ENCODE measurements around the gene KLF15.

The KLF15 gene

GRCh38 chr3:126300001-126300760 is 57.0 kb downstream of the KLF15 start:
- DNase-seq = no peak
- in situ Hi-C loops (cut with HindIII; ENCODE audit: low pct_ligation_motif_present, low sequenced_read_pairs) = no loop called here
- Histone ChIP-seq H3K27ac (no peak overlapping the region), H3K27me3 (replicated peaks) (no peaks in the 10 kb centered on the region), H3K36me3 (replicated peaks) (no peaks in the 10 kb centered on the region), H3K4me3 (ENCODE audit: low read depth, low read length) (no peak overlapping the region)
- TF ChIP-seq CTCF (IDR thresholded peaks at IDR 0.05; ENCODE audit: low read depth, low read length, missing control alignments) = no peak

GRCh38 chr3:126295407-126295939 is 61.7 kb downstream of the KLF15 start:
- Histone ChIP-seq H3K4me3 (ENCODE audit: low read depth, low read length) (no peak overlapping the region), H3K36me3 (replicated peaks) (no peaks in the 10 kb centered on the region), H3K27me3 (replicated peaks) (no peaks in the 10 kb centered on the region), H3K27ac (no peak overlapping the region)
- no peak for DNase-seq
- TF ChIP-seq CTCF (IDR thresholded peaks at IDR 0.05; ENCODE audit: low read depth, low read length, missing control alignments) = no peak
- in situ Hi-C loops (cut with HindIII; ENCODE audit: low pct_ligation_motif_present, low sequenced_read_pairs) = no loop called here

- no peak overlapping the region for H3K4me3 ChIP-seq (ENCODE audit: low read depth, low read length)
- H3K27ac ChIP-seq = no peak overlapping the region
- in situ Hi-C loops (cut with HindIII; ENCODE audit: low pct_ligation_motif_present, low sequenced_read_pairs) = no loop called here
- DNase-seq = no peak
- H3K27me3 ChIP-seq (replicated peaks) = no peaks in the 10 kb centered on the region
- no peak for TF ChIP-seq CTCF (IDR thresholded peaks at IDR 0.05; ENCODE audit: low read depth, low read length, missing control alignments)
- no peaks in the 10 kb centered on the region for H3K36me3 ChIP-seq (replicated peaks)
These were observed 62.9 kb downstream of the KLF15 start for GRCh38 chr3:126294211-126294808.

GRCh38 chr3:126293370-126294082 is 63.7 kb downstream of the KLF15 start:
- DNase-seq = peak; percentile 59
- no peak overlapping the region for H3K27ac ChIP-seq
- no peaks in the 10 kb centered on the region for H3K36me3 ChIP-seq (replicated peaks)
- H3K27me3 ChIP-seq (replicated peaks) = peaks cover under 1% of the 10 kb centered on the region
- no peak overlapping the region for H3K4me3 ChIP-seq (ENCODE audit: low read depth, low read length)
- in situ Hi-C loops (cut with HindIII; ENCODE audit: low pct_ligation_motif_present, low sequenced_read_pairs) = no loop called here
- TF ChIP-seq CTCF (IDR thresholded peaks at IDR 0.05; ENCODE audit: low read depth, low read length, missing control alignments) = no peak

Measured in brain microvascular endothelial cell (primary cell).